ENCODE results near the gene SHROOM1.

SHROOM1 gene

DNA sequence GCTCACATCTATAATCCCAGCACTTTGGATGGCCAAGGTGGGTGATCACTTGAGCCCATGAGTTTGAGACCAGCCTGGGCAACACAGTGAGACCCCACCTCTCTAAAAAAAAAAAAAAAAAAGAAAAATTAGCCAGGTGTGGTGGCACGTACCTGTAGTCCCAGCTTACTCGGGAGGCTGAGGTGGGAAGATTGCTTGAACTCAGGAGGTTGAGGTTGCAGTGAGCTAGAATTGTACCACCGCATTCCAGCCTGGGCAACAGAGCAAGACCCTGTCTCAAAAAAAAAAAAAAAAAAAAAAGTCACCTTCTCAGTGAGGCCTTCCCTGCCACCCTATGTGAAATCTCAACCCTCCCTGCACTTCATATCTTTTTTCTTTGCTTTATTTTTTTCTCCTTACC, 39.4 kb downstream of the SHROOM1 start:
- Histone ChIP-seq H3K4me3 (no peak overlapping the region), H3K27ac (no peak overlapping the region)
- DNase-seq (ENCODE audit: low spot score): no peak
- TF ChIP-seq, protein P1, sequence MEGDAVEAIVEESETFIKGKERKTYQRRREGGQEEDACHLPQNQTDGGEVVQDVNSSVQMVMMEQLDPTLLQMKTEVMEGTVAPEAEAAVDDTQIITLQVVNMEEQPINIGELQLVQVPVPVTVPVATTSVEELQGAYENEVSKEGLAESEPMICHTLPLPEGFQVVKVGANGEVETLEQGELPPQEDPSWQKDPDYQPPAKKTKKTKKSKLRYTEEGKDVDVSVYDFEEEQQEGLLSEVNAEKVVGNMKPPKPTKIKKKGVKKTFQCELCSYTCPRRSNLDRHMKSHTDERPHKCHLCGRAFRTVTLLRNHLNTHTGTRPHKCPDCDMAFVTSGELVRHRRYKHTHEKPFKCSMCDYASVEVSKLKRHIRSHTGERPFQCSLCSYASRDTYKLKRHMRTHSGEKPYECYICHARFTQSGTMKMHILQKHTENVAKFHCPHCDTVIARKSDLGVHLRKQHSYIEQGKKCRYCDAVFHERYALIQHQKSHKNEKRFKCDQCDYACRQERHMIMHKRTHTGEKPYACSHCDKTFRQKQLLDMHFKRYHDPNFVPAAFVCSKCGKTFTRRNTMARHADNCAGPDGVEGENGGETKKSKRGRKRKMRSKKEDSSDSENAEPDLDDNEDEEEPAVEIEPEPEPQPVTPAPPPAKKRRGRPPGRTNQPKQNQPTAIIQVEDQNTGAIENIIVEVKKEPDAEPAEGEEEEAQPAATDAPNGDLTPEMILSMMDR (IDR thresholded peaks at IDR 0.05): no peak

DNA sequence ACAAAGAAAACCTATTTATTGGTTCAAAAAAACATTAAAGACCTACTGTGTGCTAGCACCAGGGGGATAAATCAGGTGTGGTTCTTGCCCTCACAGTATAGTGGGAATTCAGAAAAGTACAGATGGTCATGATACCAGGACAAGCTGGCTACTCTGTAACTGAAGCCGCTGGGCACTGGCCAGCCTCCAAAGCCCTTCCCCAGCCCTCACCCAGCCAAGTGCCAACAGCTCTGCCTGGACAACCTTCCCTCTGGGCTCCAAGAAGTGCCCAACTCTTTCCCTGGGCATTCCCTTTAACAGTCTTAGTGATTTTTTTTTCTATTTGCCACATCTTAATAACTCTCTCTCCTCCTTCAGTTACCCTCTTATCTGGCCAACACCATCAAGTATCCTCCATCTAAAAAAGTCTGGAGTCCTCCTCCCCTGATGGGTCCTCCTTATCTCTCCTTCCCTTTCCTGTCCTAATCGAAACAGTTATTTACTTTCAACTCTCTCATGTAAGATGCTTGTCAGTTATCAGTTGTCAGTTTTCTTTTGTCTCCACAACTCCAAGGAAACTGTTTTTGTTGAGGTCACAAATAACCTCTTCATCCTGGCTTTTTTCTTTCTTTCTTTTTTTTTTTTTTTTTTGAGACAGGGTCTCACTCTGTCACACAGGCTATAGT, 40.1 kb downstream of the SHROOM1 start:
- Histone ChIP-seq H3K27ac (no peak overlapping the region), H3K4me3 (no peak overlapping the region)
- TF ChIP-seq, protein P1 (IDR thresholded peaks at IDR 0.05): no peak
- no peak for DNase-seq (ENCODE audit: low spot score)

DNA sequence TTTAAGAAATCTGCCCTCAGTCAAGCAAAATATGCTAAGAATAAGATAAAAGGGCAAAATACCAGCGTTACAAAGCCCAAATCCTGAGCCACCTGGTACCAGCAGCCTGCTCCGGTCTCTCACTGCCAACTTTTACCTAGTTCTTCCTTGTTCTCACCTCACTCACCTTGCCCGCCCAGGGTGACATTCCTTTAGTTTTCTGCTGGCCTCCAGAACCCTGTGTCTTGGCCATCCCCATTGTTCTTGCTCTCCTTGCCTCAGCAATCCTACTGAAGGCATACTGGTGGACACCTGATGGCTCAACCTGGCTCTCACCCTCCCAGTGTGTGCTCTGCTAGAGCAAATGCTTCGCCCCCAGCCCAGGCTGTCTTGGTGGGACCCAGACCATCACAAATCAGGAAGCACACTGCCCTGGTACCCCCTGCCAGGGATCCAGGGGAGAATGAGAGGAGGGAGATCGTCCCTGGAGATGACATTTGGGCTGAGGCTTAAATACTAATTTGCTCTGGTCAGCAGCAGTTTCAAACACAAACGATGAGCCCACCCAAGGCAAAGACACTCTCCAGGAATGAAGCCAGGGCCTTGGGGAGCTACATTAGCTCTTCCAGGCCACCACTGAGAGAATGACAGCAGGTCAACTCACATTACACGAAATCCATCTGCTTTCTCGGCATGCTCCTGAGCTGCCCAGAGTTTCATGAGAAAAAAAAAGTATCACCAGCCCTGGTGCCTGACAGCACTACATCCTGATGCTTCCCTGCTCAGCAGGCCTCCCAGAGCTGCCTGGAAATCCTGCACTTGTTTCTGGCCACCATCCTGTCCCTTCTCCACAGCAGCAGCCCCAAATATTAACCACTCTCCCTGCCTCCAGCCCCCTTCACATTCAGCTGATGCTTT, 41.2 kb downstream of the SHROOM1 start:
- H3K4me3 ChIP-seq: no peak overlapping the region
- no peak for DNase-seq (ENCODE audit: low spot score)
- TF ChIP-seq, protein P1 (IDR thresholded peaks at IDR 0.05): no peak
- H3K27ac ChIP-seq: no peak overlapping the region

DNA sequence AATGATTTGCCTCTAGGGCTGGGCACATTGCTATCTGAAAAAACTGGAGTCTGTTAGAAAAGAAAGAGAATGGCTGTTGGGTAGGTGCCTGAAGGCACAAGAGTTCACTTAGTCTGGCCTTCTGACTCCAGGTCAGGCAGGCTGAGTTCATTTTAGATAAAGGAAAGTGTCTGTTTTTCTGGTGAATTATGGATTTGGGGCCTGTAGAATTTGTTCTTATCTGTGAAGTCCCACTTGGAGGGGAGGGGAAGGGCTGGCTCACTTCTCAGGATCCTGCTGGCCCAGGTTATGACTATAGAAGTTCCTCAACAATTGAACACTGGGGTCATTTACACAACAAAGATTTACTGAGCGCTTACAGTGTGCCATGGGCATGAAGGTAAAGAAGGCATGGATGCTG, 41.9 kb downstream of the SHROOM1 start:
- TF ChIP-seq, protein P1 (IDR thresholded peaks at IDR 0.05): no peak
- H3K4me3 ChIP-seq: no peak overlapping the region
- DNase-seq (ENCODE audit: low spot score): no peak
- H3K27ac ChIP-seq: no peak overlapping the region

DNA sequence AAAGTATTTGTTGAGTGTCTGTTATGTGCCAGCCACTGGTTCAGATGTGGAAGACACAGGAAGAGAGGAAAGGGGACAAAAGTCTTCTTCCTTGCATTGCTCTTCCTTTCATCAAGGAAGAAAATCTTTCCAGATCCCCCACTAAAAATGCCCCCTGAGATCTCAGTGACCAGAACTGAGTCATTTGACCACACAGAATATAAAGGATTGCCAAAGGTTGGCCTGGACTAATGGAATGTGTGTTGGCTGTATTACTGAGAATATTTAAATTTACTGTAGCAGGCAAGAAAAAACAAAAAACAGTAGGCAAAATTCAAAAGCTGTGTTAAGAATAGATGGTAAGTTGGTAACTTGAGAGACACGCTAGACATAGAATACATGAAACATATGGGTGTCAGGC, 43.4 kb downstream of the SHROOM1 start:
- TF ChIP-seq, protein P1 (IDR thresholded peaks at IDR 0.05): no peak
- Histone ChIP-seq H3K27ac (no peak overlapping the region), H3K4me3 (no peak overlapping the region)
- no peak for DNase-seq (ENCODE audit: low spot score)

DNA sequence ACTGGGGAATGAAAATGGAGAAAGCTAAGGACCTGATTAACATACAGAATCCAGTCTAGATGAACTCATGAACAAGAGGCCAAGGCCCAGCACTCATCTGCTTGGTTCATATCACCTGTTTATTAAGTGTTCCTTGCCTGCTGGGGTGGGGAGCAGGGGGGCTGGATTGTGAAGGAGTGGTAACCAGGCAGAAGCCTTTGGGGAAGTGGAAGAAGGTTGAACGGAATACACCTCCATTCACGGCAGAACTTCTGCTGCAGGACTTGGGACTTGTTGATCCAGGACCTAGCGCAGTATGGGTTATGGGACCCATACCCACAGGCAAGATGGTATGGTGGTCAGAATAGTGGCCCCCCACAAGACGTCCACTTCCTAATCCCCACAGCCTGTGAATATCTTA, 44.6 kb downstream of the SHROOM1 start:
- no peak for DNase-seq (ENCODE audit: low spot score)
- TF ChIP-seq, protein P1 (IDR thresholded peaks at IDR 0.05): no peak
- no peak overlapping the region for H3K27ac ChIP-seq
- no peak overlapping the region for H3K4me3 ChIP-seq
